ENCODE results near the gene HOXA6.
A peak's percentile ranks its signal among the peaks of the same experiment; 100 is the strongest.

HOXA6 gene

GRCh38 chr7:27096768-27097514 is 50.6 kb downstream of the HOXA6 start:
- DNase-seq (ENCODE audit: low spot score) = peak; percentile 34

GRCh38 chr7:27095897-27096767 is 51.4 kb downstream of the HOXA6 start, which contains the start of gene HOXA1:
Gene HOXA1 (minus strand): TSS chr7:27096000. CDS start chr7:27095912, 88 bp downstream.
- DNase-seq (ENCODE audit: low spot score) = peak; percentile 98

All from germinal center (tissue), 1 donor.